K562 (cell line): Measurements from ENCODE around the gene DDX54.

Source experiments
- MAFK ChIP-seq: IDR thresholded peaks from 2 replicates; pipeline ENCODE4 v1.6.1; 2011; ENCODE audit warnings: low read length, improper control_type of control experiment
- ZNF586 ChIP-seq: fragments of 450-650 bp; formaldehyde crosslinking; conservative IDR thresholded peaks from 2 replicates; pipeline ENCODE4 v1.4.0; 2020; ENCODE audit warnings: mild to moderate bottlenecking, moderate library complexity
- ZZZ3 ChIP-seq: fragments of 450-650 bp; IDR thresholded peaks from 2 replicates; pipeline ENCODE4 v1.6.1; 2016; ENCODE audit warnings: antibody characterized with exemption, mild to moderate bottlenecking, moderate library complexity
- TF ChIP-seq, protein P1 (sequence below): fragments of 250-450 bp; sonication (Bioruptor Pico); IDR thresholded peaks from 2 replicates; pipeline ENCODE4 v1.4.0; 2020; ENCODE audit warnings: mild to moderate bottlenecking, moderate library complexity

DNA sequence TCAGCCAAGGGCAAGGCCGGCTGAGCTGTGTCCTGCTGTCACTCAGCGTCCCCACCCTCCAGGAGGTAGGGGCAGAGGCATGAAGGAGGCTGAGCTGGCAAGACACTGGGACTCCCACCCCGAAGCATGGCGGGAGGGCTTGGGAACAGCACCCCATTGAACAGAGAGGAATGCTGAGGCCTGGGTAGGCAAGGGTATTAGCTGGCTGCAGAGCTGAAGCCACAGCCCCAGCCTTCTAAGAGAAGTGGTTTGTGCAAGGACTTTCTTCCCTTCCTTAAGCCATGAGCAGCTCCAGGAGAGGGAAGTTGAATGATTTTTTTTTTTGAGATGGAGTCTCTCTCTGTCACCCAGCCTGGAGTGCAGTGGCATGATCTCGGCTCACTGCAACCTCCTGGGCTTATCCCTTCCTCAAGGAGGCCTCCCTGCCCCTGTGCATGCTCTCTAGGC, 42.4 kb downstream of the DDX54 start:
- TF ChIP-seq ZNF586 (CRISPR knock-in tag): no peak
- no peak for TF ChIP-seq ZZZ3
- TF ChIP-seq MAFK: no peak
- TF ChIP-seq, protein P1, sequence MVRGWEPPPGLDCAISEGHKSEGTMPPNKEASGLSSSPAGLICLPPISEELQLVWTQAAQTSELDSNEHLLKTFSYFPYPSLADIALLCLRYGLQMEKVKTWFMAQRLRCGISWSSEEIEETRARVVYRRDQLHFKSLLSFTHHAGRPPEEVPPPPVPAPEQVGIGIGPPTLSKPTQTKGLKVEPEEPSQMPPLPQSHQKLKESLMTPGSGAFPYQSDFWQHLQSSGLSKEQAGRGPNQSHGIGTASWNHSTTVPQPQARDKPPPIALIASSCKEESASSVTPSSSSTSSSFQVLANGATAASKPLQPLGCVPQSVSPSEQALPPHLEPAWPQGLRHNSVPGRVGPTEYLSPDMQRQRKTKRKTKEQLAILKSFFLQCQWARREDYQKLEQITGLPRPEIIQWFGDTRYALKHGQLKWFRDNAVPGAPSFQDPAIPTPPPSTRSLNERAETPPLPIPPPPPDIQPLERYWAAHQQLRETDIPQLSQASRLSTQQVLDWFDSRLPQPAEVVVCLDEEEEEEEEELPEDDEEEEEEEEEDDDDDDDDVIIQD (CRISPR knock-in tag): no peak
